ES-I3 (cell line): ENCODE measurements around the gene MEG3.
A peak's percentile ranks its signal among the peaks of the same experiment; 100 is the strongest.

Source experiments
- H3K36me3 ChIP-seq: 2 replicates; pipeline ENCODE4 v1.6.1; 2013; ENCODE audit warnings: mild to moderate bottlenecking, low read length, control low read depth, moderate library complexity; ENCODE audit not compliant: insufficient read depth
- H3K4me1 ChIP-seq: 2 replicates; pipeline ENCODE4 v1.6.1; 2013; ENCODE audit warnings: mild to moderate bottlenecking, control low read depth, low read length; ENCODE audit not compliant: insufficient read depth
- H3K9ac ChIP-seq: 2 replicates; pipeline ENCODE4 v1.6.1; 2013; ENCODE audit warnings: low read depth, mild to moderate bottlenecking, low read length, moderate library complexity
- H3K9me3 ChIP-seq: 2 replicates; pipeline ENCODE4 v1.6.1; 2013; ENCODE audit warnings: mild to moderate bottlenecking, low read length, moderate library complexity; ENCODE audit not compliant: control insufficient read depth, insufficient read depth

The MEG3 gene

GRCh38 chr14:100893760-100894159, 67.8 kb downstream of the MEG3 start:
- Histone ChIP-seq H3K36me3 (no peaks in the 10 kb centered on the region), H3K9me3 (no peaks in the 10 kb centered on the region), H3K9ac (no peak overlapping the region), H3K4me1 (no peaks in the 10 kb centered on the region)

GRCh38 chr14:100894416-100894815, 68.5 kb downstream of the MEG3 start:
- H3K9me3 ChIP-seq: no peaks in the 10 kb centered on the region
- no peaks in the 10 kb centered on the region for H3K4me1 ChIP-seq
- no peaks in the 10 kb centered on the region for H3K36me3 ChIP-seq
- H3K9ac ChIP-seq: no peak overlapping the region

GRCh38 chr14:100895411-100895810, 69.5 kb downstream of the MEG3 start:
- Histone ChIP-seq H3K9me3 (no peaks in the 10 kb centered on the region), H3K36me3 (no peaks in the 10 kb centered on the region), H3K4me1 (no peaks in the 10 kb centered on the region), H3K9ac (no peak overlapping the region)

GRCh38 chr14:100896369-100897060, 70.6 kb downstream of the MEG3 start:
- no peaks in the 10 kb centered on the region for H3K4me1 ChIP-seq
- no peak overlapping the region for H3K9ac ChIP-seq
- no peaks in the 10 kb centered on the region; the same call in 1 of the 2 replicates for H3K9me3 ChIP-seq
- H3K36me3 ChIP-seq: no peaks in the 10 kb centered on the region

GRCh38 chr14:100898465-100898864, 72.5 kb downstream of the MEG3 start:
- Histone ChIP-seq H3K9ac (no peak overlapping the region), H3K36me3 (no peaks in the 10 kb centered on the region), H3K9me3 (no peaks in the 10 kb centered on the region; the same call in 1 of the 2 replicates), H3K4me1 (no peaks in the 10 kb centered on the region)

- Histone ChIP-seq H3K9ac (no peak overlapping the region), H3K4me1 (no peaks in the 10 kb centered on the region), H3K9me3 (no peaks in the 10 kb centered on the region; the same call in 1 of the 2 replicates), H3K36me3 (no peaks in the 10 kb centered on the region)
Measured at GRCh38 chr14:100898935-100899883, 73.3 kb downstream of the MEG3 start.

- Histone ChIP-seq H3K36me3 (no peaks in the 10 kb centered on the region), H3K9me3 (no peaks in the 10 kb centered on the region; the same call in 1 of the 2 replicates), H3K4me1 (no peaks in the 10 kb centered on the region; the same call in 1 of the 2 replicates), H3K9ac (peak overlapping the region; percentile 39; the same call in 1 of the 2 replicates)
Measured at GRCh38 chr14:100899884-100900771, 74.2 kb downstream of the MEG3 start.

GRCh38 chr14:100900837-100901390, 75.0 kb downstream of the MEG3 start:
- H3K4me1 ChIP-seq: no peaks in the 10 kb centered on the region; the same call in 1 of the 2 replicates
- H3K9ac ChIP-seq: peak overlapping the region; percentile 39; the same call in 1 of the 2 replicates
- no peaks in the 10 kb centered on the region; the same call in 1 of the 2 replicates for H3K9me3 ChIP-seq
- H3K36me3 ChIP-seq: no peaks in the 10 kb centered on the region

GRCh38 chr14:100901391-100902183, 75.7 kb downstream of the MEG3 start:
- H3K36me3 ChIP-seq: no peaks in the 10 kb centered on the region
- H3K4me1 ChIP-seq: no peaks in the 10 kb centered on the region; the same call in 1 of the 2 replicates
- H3K9ac ChIP-seq: no peak overlapping the region
- H3K9me3 ChIP-seq: no peaks in the 10 kb centered on the region; the same call in 1 of the 2 replicates

- no peaks in the 10 kb centered on the region for H3K36me3 ChIP-seq
- H3K9me3 ChIP-seq: no peaks in the 10 kb centered on the region; the same call in 1 of the 2 replicates
- H3K4me1 ChIP-seq: no peaks in the 10 kb centered on the region; the same call in 1 of the 2 replicates
- H3K9ac ChIP-seq: no peak overlapping the region
Measured at GRCh38 chr14:100902295-100903133, 76.6 kb downstream of the MEG3 start.

GRCh38 chr14:100903134-100903468, 77.2 kb downstream of the MEG3 start:
- Histone ChIP-seq H3K9ac (no peak overlapping the region), H3K9me3 (no peaks in the 10 kb centered on the region; the same call in 1 of the 2 replicates), H3K4me1 (no peaks in the 10 kb centered on the region; the same call in 1 of the 2 replicates), H3K36me3 (no peaks in the 10 kb centered on the region)

- H3K4me1 ChIP-seq: no peaks in the 10 kb centered on the region; the same call in 1 of the 2 replicates
- no peak within 1 kb of the TSS; the same call in 1 of the 2 replicates for H3K9ac ChIP-seq
- no peaks in the 10 kb centered on the region; the same call in 1 of the 2 replicates for H3K9me3 ChIP-seq
- no peaks in the 10 kb centered on the region for H3K36me3 ChIP-seq
Measured at GRCh38 chr14:100903672-100904185, 77.8 kb downstream of the MEG3 start, which contains the start of gene RTL1. TSS of gene RTL1 (minus strand) at chr14:100903722. CDS start at chr14:100884788, 18,934 bp downstream.
